Measurements from ENCODE around the gene SHISAL1. TPM values are rescaled to one million over a fixed set of nuclear protein-coding genes. Genes with fewer than 3 reads are reported as not detected.

SHISAL1 gene
- polyA plus RNA-seq, 1 donor (not counting 4 experiments of a cell fraction or from before 2014, with no cell fraction given), result 0.24 TPM

DNA sequence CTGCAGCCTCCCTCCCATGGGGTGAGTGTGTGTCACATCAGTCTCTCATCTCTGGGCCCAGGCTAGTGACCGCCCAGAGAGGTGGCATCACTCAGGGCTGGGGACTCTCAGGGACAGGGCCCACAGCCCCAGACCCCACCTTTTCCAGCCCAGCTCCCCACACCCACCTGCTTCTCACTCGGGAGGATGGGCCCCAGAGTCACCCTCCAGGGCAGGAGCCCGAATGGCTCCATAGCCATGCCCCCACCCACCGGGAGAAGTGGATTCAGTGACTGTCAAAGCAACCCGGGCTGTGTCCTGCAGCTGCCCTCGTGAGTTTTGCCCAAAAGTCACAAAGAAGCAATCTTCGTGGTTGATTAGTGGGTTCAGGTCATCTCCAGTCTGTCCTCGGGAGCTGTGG is 106.1 kb downstream of the SHISAL1 start:
- Histone ChIP-seq H3K9ac (ENCODE audit: control insufficient read depth, extremely low read depth, insufficient read depth, low read length) (no peak overlapping the region), H3K4me3 (ENCODE audit: control insufficient read depth in 2 of 3, extremely low read depth in 1 of 3, insufficient read depth in 2 of 3, low read depth in 1 of 3, low read length in 3 of 3) (no peak overlapping the region), H3K36me3 (ENCODE audit: control insufficient read depth in 2 of 2, extremely low read depth in 1 of 2, insufficient read depth in 2 of 2, low read length in 2 of 2) (no peaks in the 10 kb centered on the region), H3K27ac (ENCODE audit: control insufficient read depth, insufficient read depth, low read length) (no peak overlapping the region), H3K9me3 (ENCODE audit: control insufficient read depth, low read depth, low read length) (no peaks in the 10 kb centered on the region), H3K27me3 (ENCODE audit: control insufficient read depth, extremely low read depth, insufficient read depth, low read length) (peaks cover 22% of the 10 kb centered on the region), H2AFZ (ENCODE audit: control insufficient read depth, low read length) (no peak overlapping the region), H3K79me2 (ENCODE audit: control insufficient read depth, insufficient read depth, low read length) (no peaks in the 10 kb centered on the region), H3K4me1 (ENCODE audit: control insufficient read depth, extremely low read depth, insufficient read depth, low read length) (no peaks in the 10 kb centered on the region), H3K4me2 (ENCODE audit: control insufficient read depth, extremely low read depth, insufficient read depth, low read depth, low read length) (no peak overlapping the region), H3K9me1 (ENCODE audit: control insufficient read depth, extremely low read depth, insufficient read depth, low read length) (no peaks in the 10 kb centered on the region), H4K20me1 (ENCODE audit: control insufficient read depth, extremely low read depth, insufficient read depth, low read length) (no peaks in the 10 kb centered on the region)
- no peak for FAIRE-seq
- dilution Hi-C loops (cut with MboI; ENCODE audit: extremely low pct_ligation_motif_present, low sequenced_read_pairs), result no loop called here
- no peak for TF ChIP-seq EZH2 (IDR thresholded peaks at IDR 0.05; ENCODE audit: low read length)
- TF ChIP-seq, protein P1, sequence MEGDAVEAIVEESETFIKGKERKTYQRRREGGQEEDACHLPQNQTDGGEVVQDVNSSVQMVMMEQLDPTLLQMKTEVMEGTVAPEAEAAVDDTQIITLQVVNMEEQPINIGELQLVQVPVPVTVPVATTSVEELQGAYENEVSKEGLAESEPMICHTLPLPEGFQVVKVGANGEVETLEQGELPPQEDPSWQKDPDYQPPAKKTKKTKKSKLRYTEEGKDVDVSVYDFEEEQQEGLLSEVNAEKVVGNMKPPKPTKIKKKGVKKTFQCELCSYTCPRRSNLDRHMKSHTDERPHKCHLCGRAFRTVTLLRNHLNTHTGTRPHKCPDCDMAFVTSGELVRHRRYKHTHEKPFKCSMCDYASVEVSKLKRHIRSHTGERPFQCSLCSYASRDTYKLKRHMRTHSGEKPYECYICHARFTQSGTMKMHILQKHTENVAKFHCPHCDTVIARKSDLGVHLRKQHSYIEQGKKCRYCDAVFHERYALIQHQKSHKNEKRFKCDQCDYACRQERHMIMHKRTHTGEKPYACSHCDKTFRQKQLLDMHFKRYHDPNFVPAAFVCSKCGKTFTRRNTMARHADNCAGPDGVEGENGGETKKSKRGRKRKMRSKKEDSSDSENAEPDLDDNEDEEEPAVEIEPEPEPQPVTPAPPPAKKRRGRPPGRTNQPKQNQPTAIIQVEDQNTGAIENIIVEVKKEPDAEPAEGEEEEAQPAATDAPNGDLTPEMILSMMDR (optimal IDR thresholded peaks at IDR 0.05 in 1 of 3, IDR thresholded peaks at IDR 0.05 in 1 of 3, conservative IDR thresholded peaks at IDR 0.05 in 1 of 3; ENCODE audit: extremely low read depth in 1 of 3, insufficient read depth in 2 of 3, low read length in 3 of 3), result no peak
- no peak for DNase-seq (ENCODE audit: low read depth, low spot score)

DNA sequence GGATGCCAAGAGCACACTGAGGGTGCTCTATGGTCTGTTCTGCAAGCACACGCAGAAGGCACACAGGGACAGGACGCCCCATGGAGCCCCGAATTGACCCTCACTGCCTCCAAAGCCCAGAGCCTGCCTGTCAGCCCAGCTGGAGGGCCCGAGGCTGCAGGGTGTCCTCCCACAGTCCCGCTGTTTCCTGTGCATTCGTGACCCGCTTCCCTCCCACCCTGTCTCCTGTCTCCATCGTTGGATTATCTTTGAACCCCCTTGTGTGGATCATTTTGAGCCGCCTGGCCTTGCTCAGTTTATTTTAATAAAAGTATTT is 106.5 kb downstream of the SHISAL1 start:
- Histone ChIP-seq H4K20me1 (ENCODE audit: control insufficient read depth, extremely low read depth, insufficient read depth, low read length) (no peaks in the 10 kb centered on the region), H3K4me3 (ENCODE audit: control insufficient read depth in 2 of 3, extremely low read depth in 1 of 3, insufficient read depth in 2 of 3, low read depth in 1 of 3, low read length in 3 of 3) (no peak overlapping the region), H3K79me2 (ENCODE audit: control insufficient read depth, insufficient read depth, low read length) (no peaks in the 10 kb centered on the region), H3K9ac (ENCODE audit: control insufficient read depth, extremely low read depth, insufficient read depth, low read length) (no peak overlapping the region), H3K4me2 (ENCODE audit: control insufficient read depth, extremely low read depth, insufficient read depth, low read depth, low read length) (no peak overlapping the region), H3K27me3 (ENCODE audit: control insufficient read depth, extremely low read depth, insufficient read depth, low read length) (peaks cover 21% of the 10 kb centered on the region), H3K4me1 (ENCODE audit: control insufficient read depth, extremely low read depth, insufficient read depth, low read length) (no peaks in the 10 kb centered on the region), H3K36me3 (ENCODE audit: control insufficient read depth in 2 of 2, extremely low read depth in 1 of 2, insufficient read depth in 2 of 2, low read length in 2 of 2) (no peaks in the 10 kb centered on the region), H3K9me1 (ENCODE audit: control insufficient read depth, extremely low read depth, insufficient read depth, low read length) (no peaks in the 10 kb centered on the region), H2AFZ (ENCODE audit: control insufficient read depth, low read length) (no peak overlapping the region), H3K27ac (ENCODE audit: control insufficient read depth, insufficient read depth, low read length) (no peak overlapping the region), H3K9me3 (ENCODE audit: control insufficient read depth, low read depth, low read length) (no peaks in the 10 kb centered on the region)
- FAIRE-seq (no peak), DNase-seq (ENCODE audit: low read depth, low spot score) (no peak)
- TF ChIP-seq EZH2 (IDR thresholded peaks at IDR 0.05; ENCODE audit: low read length), result no peak
- TF ChIP-seq, protein P1 (optimal IDR thresholded peaks at IDR 0.05 in 1 of 3, IDR thresholded peaks at IDR 0.05 in 1 of 3, conservative IDR thresholded peaks at IDR 0.05 in 1 of 3; ENCODE audit: extremely low read depth in 1 of 3, insufficient read depth in 2 of 3, low read length in 3 of 3), result no peak
- dilution Hi-C loops (cut with MboI; ENCODE audit: extremely low pct_ligation_motif_present, low sequenced_read_pairs), result no loop called here
